Smooth muscle cell (in vitro differentiated cells): Measurements from ENCODE around the gene MSH6. TPM values are rescaled to one million over a fixed set of nuclear protein-coding genes. Genes with fewer than 3 reads are reported as not detected.

Experiments used
- DNase-seq: peaks from one replicate; lab custom pipeline; 2025; ENCODE audit not compliant: unreplicated experiment; lab: John Stamatoyannopoulos, UW
- H2AFZ ChIP-seq: fragments of 200-600 bp; sonication (generic); 2 replicates; pipeline ENCODE4 v1.6.0; 2016; ENCODE audit warnings: antibody characterized with exemption, low read depth, mild to moderate bottlenecking
- H3F3A ChIP-seq: fragments of 200-600 bp; sonication (generic); 2 replicates; pipeline ENCODE4 v1.6.0; 2017; ENCODE audit warnings: antibody characterized with exemption, low read depth
- H3K27ac ChIP-seq: fragments of 200-600 bp; sonication (generic); 2 replicates; pipeline ENCODE4 v1.5.1; 2016; ENCODE audit warnings: low read depth, mild to moderate bottlenecking
- H3K27me3 ChIP-seq: fragments of 200-600 bp; sonication (generic); 2 replicates; pipeline ENCODE4 v1.6.1; 2016; ENCODE audit warnings: low read depth, mild to moderate bottlenecking
- H3K36me3 ChIP-seq: fragments of 200-600 bp; sonication (generic); 2 replicates; pipeline ENCODE4 v1.5.1; 2016; ENCODE audit warnings: low read depth
- H3K4me1 ChIP-seq: fragments of 200-600 bp; sonication (generic); 2 replicates; pipeline ENCODE4 v1.5.1; 2016; ENCODE audit warnings: low read depth
- H3K4me2 ChIP-seq: fragments of 200-600 bp; sonication (generic); 2 replicates; pipeline ENCODE4 v1.6.0; 2016; ENCODE audit warnings: mild to moderate bottlenecking
- H3K4me3 ChIP-seq: fragments of 200-600 bp; sonication (generic); 2 replicates; pipeline ENCODE4 v1.5.1; 2016; ENCODE audit warnings: mild to moderate bottlenecking
- H3K79me2 ChIP-seq: fragments of 200-600 bp; sonication (generic); 2 replicates; pipeline ENCODE4 v1.6.0; 2016; ENCODE audit warnings: low read depth, mild to moderate bottlenecking
- H3K9ac ChIP-seq: fragments of 200-600 bp; sonication (generic); 2 replicates; pipeline ENCODE4 v1.6.0; 2016; ENCODE audit warnings: low read depth
- H3K9me3 ChIP-seq: fragments of 200-600 bp; sonication (generic); replicated peaks from 2 replicates; pipeline ENCODE4 v1.5.1; 2016; ENCODE audit warnings: low read depth
- H4K20me1 ChIP-seq: fragments of 200-600 bp; sonication (generic); 2 replicates; pipeline ENCODE4 v1.6.0; 2016; ENCODE audit warnings: low read depth
- WGBS: methylation state at CpG from one replicate; pipeline ENCODE4 v1.1.7; 2016; ENCODE audit warnings: low lambda C conversion rate; 5-methylcytosine and 5-hydroxymethylcytosine counted together
- polyA plus RNA-seq: library from polyadenylated mRNA; unstranded; fragments of >200 nt; fragmentation: Nextera tagmentation; extraction: Ambion mirVana; gene quantifications from 2 replicates; pipeline ENCODE4 v1.2.1, GENCODE V29; 2016
- total RNA-seq: library from RNA; depleted of rRNA; stranded (reverse); fragments of >200 nt; gene quantifications from 2 replicates; pipeline ENCODE4 v1.2.3, GENCODE V29; 2014
- TF ChIP-seq, protein P1 (sequence below): fragments of 200-600 bp; sonication (generic); IDR thresholded peaks from 2 replicates; pipeline ENCODE4 v1.5.1; 2017; ENCODE audit warnings: borderline replicate concordance, mild to moderate bottlenecking, antibody characterized with exemption; ENCODE audit not compliant: insufficient read depth, poor library complexity, severe bottlenecking

MSH6 gene
- total and polyA plus RNA-seq, 2 experiments from 2014 or later, result 48.7 to 65.2 TPM

DNA sequence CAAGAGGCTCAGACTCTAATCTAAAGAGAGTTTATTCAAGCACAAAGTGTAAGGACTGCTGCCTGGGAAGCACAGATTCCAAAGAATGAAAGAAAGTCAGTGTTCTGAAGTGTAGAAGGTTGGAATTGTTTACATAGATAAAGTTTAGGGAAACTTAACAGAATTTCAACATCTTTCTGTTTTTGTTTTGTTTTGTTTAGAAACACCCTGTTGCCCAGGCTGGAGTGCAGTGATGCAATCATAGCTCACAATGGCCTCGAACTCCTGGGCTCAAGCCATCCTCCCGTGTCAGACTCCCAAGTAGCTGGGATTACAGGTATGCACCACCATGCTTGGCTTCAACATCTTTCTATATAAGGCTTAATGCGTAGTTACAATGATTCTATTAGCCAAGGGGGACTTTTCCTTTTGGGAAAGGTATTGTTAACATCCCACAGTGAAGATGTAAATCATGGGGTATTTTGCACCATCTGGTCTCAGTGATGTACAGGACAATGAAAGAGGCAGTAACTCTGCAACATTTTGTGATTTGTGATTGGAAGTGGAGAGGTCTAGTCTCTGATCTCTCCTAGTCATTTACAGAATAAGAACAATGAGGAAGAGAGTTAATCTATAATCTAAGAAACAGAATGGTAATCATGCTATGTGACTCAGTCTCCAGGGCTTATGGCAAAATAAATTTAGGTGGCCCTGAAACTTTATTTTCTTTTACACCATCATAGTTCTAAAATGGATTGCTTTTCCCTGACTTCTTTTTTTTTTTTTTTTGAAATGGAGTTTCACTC is 45.6 kb upstream of the MSH6 start:
- Histone ChIP-seq H3F3A (no peaks in the 10 kb centered on the region), H3K4me3 (no peak overlapping the region), H2AFZ (no peak overlapping the region), H3K27ac (no peak overlapping the region), H3K9ac (no peak overlapping the region), H3K4me1 (no peaks in the 10 kb centered on the region), H3K9me3 (no peaks in the 10 kb centered on the region), H4K20me1 (no peaks in the 10 kb centered on the region), H3K4me2 (no peak overlapping the region), H3K27me3 (no peaks in the 10 kb centered on the region), H3K36me3 (no peaks in the 10 kb centered on the region), H3K79me2 (no peaks in the 10 kb centered on the region)
- DNase-seq, result no peak
- 92% methylated on average over 3 of the region's 3 CpGs for WGBS
- TF ChIP-seq, protein P1, sequence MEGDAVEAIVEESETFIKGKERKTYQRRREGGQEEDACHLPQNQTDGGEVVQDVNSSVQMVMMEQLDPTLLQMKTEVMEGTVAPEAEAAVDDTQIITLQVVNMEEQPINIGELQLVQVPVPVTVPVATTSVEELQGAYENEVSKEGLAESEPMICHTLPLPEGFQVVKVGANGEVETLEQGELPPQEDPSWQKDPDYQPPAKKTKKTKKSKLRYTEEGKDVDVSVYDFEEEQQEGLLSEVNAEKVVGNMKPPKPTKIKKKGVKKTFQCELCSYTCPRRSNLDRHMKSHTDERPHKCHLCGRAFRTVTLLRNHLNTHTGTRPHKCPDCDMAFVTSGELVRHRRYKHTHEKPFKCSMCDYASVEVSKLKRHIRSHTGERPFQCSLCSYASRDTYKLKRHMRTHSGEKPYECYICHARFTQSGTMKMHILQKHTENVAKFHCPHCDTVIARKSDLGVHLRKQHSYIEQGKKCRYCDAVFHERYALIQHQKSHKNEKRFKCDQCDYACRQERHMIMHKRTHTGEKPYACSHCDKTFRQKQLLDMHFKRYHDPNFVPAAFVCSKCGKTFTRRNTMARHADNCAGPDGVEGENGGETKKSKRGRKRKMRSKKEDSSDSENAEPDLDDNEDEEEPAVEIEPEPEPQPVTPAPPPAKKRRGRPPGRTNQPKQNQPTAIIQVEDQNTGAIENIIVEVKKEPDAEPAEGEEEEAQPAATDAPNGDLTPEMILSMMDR, result no peak

DNA sequence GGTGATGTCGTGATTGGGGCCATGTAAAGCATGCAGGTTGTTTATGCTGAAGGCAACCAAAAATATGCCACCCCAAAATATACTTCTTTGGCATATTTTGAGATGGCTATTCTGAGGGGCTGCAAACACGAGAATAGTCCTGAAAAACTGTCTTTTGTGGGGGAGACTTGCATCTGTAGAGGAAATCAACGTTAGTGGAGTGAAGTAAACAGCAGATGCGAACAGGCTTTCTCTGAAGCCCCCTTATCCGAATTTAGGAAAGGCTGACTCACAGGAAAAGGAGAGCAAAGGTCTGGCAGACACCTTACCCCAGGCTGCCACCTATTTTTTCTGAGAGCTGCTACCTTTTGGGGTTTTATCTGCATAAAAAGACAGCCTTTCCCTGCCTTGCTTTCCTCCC is 44.6 kb upstream of the MSH6 start:
- Histone ChIP-seq H2AFZ (no peak overlapping the region), H3K27ac (no peak overlapping the region), H3K9me3 (no peaks in the 10 kb centered on the region), H3K36me3 (no peaks in the 10 kb centered on the region), H3K4me3 (no peak overlapping the region), H3K27me3 (no peaks in the 10 kb centered on the region), H3F3A (no peaks in the 10 kb centered on the region), H3K4me2 (no peak overlapping the region), H3K9ac (no peak overlapping the region), H3K4me1 (no peaks in the 10 kb centered on the region), H3K79me2 (no peaks in the 10 kb centered on the region), H4K20me1 (no peaks in the 10 kb centered on the region)
- TF ChIP-seq, protein P1, result no peak
- WGBS, result 80% methylated on average over 5 of the region's 5 CpGs
- DNase-seq, result no peak

DNA sequence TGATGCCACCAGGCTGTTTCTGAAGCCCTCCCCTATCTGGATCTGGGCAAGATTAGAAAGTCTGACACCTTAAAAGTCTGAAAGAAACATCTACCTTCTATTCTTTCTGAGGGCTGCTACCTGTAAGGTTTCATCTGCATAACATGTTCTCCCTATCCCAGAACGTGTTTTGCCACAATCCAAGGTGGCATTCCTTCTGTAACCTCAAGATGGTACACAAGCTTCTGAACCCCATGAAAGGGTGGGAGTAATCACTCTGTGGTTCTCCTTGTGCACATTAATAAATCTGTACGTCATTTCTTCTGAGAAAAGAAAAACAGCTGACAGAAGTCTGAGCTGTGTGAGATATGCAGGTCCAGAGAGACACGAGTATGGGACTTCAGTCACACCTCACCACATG is 41.8 kb upstream of the MSH6 start:
- Histone ChIP-seq H3K36me3 (no peaks in the 10 kb centered on the region), H3K4me3 (no peak overlapping the region), H3K27ac (no peak overlapping the region), H3K4me1 (peaks cover 3% of the 10 kb centered on the region), H3K9ac (no peak overlapping the region), H2AFZ (no peak overlapping the region), H3F3A (no peaks in the 10 kb centered on the region), H3K79me2 (no peaks in the 10 kb centered on the region), H3K27me3 (no peaks in the 10 kb centered on the region), H3K4me2 (no peak overlapping the region), H4K20me1 (no peaks in the 10 kb centered on the region), H3K9me3 (no peaks in the 10 kb centered on the region)
- no peak for DNase-seq
- TF ChIP-seq, protein P1, result no peak
- WGBS, result 73% methylated on average over 3 of the region's 3 CpGs

DNA sequence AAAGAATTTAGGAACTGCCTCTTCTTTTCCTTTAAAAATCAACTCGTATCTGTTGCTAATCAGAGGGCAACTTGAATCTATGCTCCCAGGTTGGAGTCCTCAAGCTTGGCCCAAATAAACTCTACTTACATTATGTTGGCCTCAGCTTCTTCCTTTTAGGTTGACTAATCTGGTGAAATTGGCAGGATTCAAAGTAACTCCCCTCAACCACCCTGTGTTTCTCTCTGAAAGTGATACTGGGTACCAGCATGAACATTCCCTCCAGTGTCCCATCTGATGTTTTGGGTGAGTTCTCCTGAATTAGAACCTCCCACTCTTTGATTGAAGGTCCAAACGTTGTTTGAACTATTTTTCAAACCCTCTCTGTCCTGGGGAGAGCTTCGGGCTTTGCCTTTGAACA is 41.3 kb upstream of the MSH6 start:
- Histone ChIP-seq H3K4me2 (no peak overlapping the region), H3K27me3 (no peaks in the 10 kb centered on the region), H3K4me3 (no peak overlapping the region), H3K9me3 (no peaks in the 10 kb centered on the region), H2AFZ (no peak overlapping the region), H3K27ac (no peak overlapping the region), H3K79me2 (no peaks in the 10 kb centered on the region), H3K4me1 (peaks cover 3% of the 10 kb centered on the region), H3K9ac (no peak overlapping the region), H3K36me3 (no peaks in the 10 kb centered on the region), H3F3A (no peaks in the 10 kb centered on the region), H4K20me1 (no peaks in the 10 kb centered on the region)
- no peak for DNase-seq
- TF ChIP-seq, protein P1, result no peak
- 80% methylated on average over 3 of the region's 3 CpGs for WGBS
